Fibroblast of the aortic adventitia (primary cell): ENCODE results near the gene GPR160. TPM values are rescaled to one million over a fixed set of nuclear protein-coding genes. Genes with fewer than 3 reads are reported as not detected.
A peak's percentile ranks its signal among the peaks of the same experiment; 100 is the strongest.
"Not testable (repeated sequence)": the region's sequence is repeated elsewhere in the genome, so short reads cannot be mapped to it uniquely, and the experiment has no call there.

Source experiments
- DNase-seq: peaks from one replicate; pipeline ENCODE4 v3.0.0-alpha.2; 2010; ENCODE audit warnings: low read depth
- H3K4me3 ChIP-seq: 2 replicates; pipeline ENCODE4 v1.5.1; 2011; ENCODE audit warnings: low read depth, mild to moderate bottlenecking, control low read depth, low read length, moderate library complexity
- total RNA-seq: library from RNA; depleted of rRNA; stranded (reverse); fragments of >200 nt; gene quantifications from 2 replicates; pipeline ENCODE4 v1.2.3, GENCODE V29; 2012; ENCODE audit warnings: low replicate concordance
- TF ChIP-seq, protein P1 (sequence below): IDR thresholded peaks from 2 replicates; pipeline ENCODE4 v1.5.1; 2011; ENCODE audit warnings: mild to moderate bottlenecking, low read length, control low read depth, inconsistent platforms; ENCODE audit not compliant: insufficient read depth

Gene GPR160
- total RNA-seq, 1 donor = 0.90 TPM

GRCh38 chr3:170100944-170101343 is 63.1 kb downstream of the GPR160 start:
- TF ChIP-seq, protein P1, sequence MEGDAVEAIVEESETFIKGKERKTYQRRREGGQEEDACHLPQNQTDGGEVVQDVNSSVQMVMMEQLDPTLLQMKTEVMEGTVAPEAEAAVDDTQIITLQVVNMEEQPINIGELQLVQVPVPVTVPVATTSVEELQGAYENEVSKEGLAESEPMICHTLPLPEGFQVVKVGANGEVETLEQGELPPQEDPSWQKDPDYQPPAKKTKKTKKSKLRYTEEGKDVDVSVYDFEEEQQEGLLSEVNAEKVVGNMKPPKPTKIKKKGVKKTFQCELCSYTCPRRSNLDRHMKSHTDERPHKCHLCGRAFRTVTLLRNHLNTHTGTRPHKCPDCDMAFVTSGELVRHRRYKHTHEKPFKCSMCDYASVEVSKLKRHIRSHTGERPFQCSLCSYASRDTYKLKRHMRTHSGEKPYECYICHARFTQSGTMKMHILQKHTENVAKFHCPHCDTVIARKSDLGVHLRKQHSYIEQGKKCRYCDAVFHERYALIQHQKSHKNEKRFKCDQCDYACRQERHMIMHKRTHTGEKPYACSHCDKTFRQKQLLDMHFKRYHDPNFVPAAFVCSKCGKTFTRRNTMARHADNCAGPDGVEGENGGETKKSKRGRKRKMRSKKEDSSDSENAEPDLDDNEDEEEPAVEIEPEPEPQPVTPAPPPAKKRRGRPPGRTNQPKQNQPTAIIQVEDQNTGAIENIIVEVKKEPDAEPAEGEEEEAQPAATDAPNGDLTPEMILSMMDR = no peak
- no peak for DNase-seq
- no peak overlapping the region for H3K4me3 ChIP-seq

DNA sequence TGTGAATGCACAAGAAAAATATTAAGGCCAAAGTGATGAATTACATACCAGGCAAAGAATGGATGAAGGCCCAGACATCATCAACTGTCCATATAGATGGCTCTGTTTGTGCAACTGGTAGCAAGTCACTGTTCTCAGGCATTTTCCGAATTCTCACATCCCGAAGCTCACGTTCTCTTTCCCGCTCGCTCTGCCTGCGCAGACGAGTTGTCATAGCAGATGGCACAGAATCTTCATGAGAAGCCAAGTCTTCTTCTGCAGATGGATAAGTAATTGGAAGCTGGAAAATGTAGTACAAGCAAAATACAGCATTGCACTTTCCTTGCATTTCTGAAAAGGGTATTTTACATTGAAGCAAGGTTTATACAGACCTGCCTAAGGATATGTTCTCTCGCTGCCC is 64.6 kb downstream of the GPR160 start:
- no peak overlapping the region for H3K4me3 ChIP-seq
- DNase-seq = no peak
- TF ChIP-seq, protein P1 = no peak

- TF ChIP-seq, protein P1 = no peak
- DNase-seq = peak; percentile 60
- H3K4me3 ChIP-seq = no peak overlapping the region
Measured at GRCh38 chr3:170107941-170108340, 70.1 kb downstream of the GPR160 start.

- TF ChIP-seq, protein P1 = no peak
- H3K4me3 ChIP-seq = no peak overlapping the region
- DNase-seq = no peak
Measured at GRCh38 chr3:170108955-170109354, 71.2 kb downstream of the GPR160 start.

DNA sequence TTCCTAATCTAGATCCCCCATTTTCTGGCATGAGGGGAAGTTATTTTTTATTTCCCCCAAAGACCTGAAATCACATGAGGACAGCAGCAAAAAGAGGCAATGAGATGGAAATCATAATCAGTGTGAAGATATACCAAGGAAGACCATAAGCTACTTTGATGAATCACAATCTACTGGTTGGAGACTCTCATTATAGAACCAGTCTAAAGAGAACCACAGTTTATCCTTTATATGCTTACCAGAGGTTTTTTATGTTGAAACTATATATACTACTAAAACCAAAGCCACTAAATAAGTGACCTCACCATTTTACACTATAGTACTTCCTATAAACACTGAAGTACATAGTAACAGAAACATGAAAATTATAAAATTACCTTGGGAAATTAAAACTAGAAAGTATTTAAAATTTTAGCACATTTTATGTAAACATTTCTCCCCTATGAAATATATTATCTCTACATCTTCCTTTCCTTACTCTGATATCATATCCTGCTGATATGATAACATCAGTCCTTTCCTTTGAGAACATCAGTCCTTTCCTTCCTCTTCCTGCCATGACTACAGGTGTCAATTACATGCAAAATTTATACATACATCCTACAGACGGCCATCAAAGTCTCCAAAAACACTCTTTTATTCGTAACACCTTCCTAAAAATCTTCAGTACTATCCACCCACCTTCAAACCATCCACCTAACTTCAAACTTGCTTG is 71.9 kb downstream of the GPR160 start:
- no peak for DNase-seq
- no peak overlapping the region for H3K4me3 ChIP-seq
- TF ChIP-seq, protein P1 = no peak

DNA sequence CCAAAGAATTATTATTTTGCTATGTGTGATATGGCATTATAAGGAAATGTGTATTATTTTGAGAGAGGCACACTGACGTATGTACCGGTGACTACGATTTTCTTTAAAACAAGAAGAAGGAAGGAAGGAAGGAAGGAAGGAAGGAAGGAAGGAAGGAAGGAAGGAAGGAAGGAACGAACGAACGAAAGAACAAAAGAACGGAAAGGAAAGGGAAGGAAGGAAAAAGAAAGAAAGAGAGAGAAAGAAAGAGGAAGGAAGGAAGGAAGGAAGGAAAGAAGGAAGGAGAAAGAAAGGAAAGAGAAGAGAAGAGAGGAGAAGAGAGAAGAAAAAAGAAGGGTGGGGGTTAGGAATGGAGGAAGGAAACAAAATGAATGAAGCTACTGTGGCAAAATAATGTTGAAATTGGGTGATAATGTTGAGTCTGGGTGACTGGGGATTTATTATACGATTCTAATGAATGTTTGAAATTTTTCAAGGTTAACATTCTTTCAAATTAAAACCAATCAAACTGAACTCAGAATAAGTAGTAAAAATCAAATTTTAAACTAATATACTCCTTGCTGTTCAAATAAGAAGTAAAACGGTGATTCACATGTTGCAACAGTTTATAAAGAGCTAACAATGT is 73.5 kb downstream of the GPR160 start:
- TF ChIP-seq, protein P1 = no peak
- no peak overlapping the region for H3K4me3 ChIP-seq
- no peak for DNase-seq

- not testable (repeated sequence) for H3K4me3 ChIP-seq, DNase-seq
Measured at GRCh38 chr3:170114165-170114564, 76.4 kb downstream of the GPR160 start.
